Natural killer cell (primary cell): ENCODE results near the gene FOXP1. TPM values are rescaled to one million over a fixed set of nuclear protein-coding genes. Genes with fewer than 3 reads are reported as not detected.
A peak's percentile ranks its signal among the peaks of the same experiment; 100 is the strongest.

Source experiments
- ATAC-seq, 3 donors: fragments of 150-1000 bp in 2 of 3; fragments of 200-7000 bp in 1 of 3; cut with Tn5 transposase; 1 replicate in 1 of 3; 2 replicates in 2 of 3; pipeline ENCODE4 v1.10.0; 2021; ENCODE audit warnings: mild to moderate bottlenecking in 2 of 3, moderate library complexity in 2 of 3
- DNase-seq, 2 donors: peaks; one replicate each; pipeline versions ENCODE4 v3.0.0 to v3.0.0-alpha.2; 2013 to 2021; ENCODE audit warnings: mixed read lengths in 1 of 2
- H3K27ac ChIP-seq: one replicate; pipeline ENCODE4 v1.5.1; 2013; ENCODE audit warnings: mild to moderate bottlenecking, low read length
- H3K27me3 ChIP-seq: one replicate; pipeline ENCODE4 v1.6.1; 2013; ENCODE audit warnings: low read length; ENCODE audit not compliant: control insufficient read depth, insufficient read depth
- H3K36me3 ChIP-seq: one replicate; pipeline ENCODE4 v1.6.1; 2013; ENCODE audit warnings: low read length; ENCODE audit not compliant: control insufficient read depth, insufficient read depth
- H3K4me1 ChIP-seq: one replicate; pipeline ENCODE4 v1.6.1; 2013; ENCODE audit warnings: low read length; ENCODE audit not compliant: control insufficient read depth, insufficient read depth
- H3K4me3 ChIP-seq: one replicate; pipeline ENCODE4 v1.5.1; 2013; ENCODE audit warnings: low read length
- H3K9me3 ChIP-seq: one replicate; pipeline ENCODE4 v1.6.1; 2013; ENCODE audit warnings: low read length; ENCODE audit not compliant: control insufficient read depth, insufficient read depth
- H3K27ac Mint-ChIP-seq, 2 donors: one replicate each; pipeline ENCODE4 v1.8.0; 2022; ENCODE audit warnings: mild to moderate bottlenecking in 2 of 2, mixed read lengths in 2 of 2, moderate library complexity in 1 of 2
- H3K27me3 Mint-ChIP-seq, 2 donors: one replicate each; pipeline ENCODE4 v1.8.0; 2022; ENCODE audit warnings: low read depth in 2 of 2, mixed read lengths in 2 of 2
- H3K36me3 Mint-ChIP-seq: one replicate; pipeline ENCODE4 v1.8.0; 2022; ENCODE audit warnings: mixed read lengths
- H3K4me1 Mint-ChIP-seq, 2 donors: one replicate each; pipeline ENCODE4 v1.8.0; 2022; ENCODE audit warnings: mixed read lengths in 2 of 2
- H3K4me3 Mint-ChIP-seq: one replicate; pipeline ENCODE4 v1.8.0; 2022; ENCODE audit warnings: mild to moderate bottlenecking, moderate library complexity, mixed read lengths
- H3K9me3 Mint-ChIP-seq, 2 donors: one replicate each; pipeline ENCODE4 v1.8.0; 2022; ENCODE audit warnings: mixed read lengths in 2 of 2
- CTCF ChIP-seq: fragments of 200-600 bp; IDR thresholded peaks from one replicate; pipeline ENCODE4 v1.8.0; 2022; ENCODE audit warnings: antibody characterized with exemption
- WGBS: methylation state at CpG from one replicate; pipeline ENCODE4 v1.1.7; 2013; ENCODE audit warnings: missing lambda C conversion rate; ENCODE audit not compliant: insufficient coverage; 5-methylcytosine and 5-hydroxymethylcytosine counted together
- intact Hi-C: fragments of 100-400 bp; cut with micrococcal nuclease; formaldehyde crosslinking; loops from one replicate; pipeline ENCODE4 v1.14.2; 2022
- total RNA-seq, 4 donors: library from RNA; stranded (reverse); fragments of 120-200 nt in 1 of 4; gene quantifications; one replicate each; pipeline versions ENCODE4 v1.2.3 to v1.2.4, GENCODE V29; 2013 to 2022

Gene FOXP1
- total RNA-seq, 3 donors from 2014 or later (not counting 1 experiment from before 2014, with no cell fraction given) = 166 to 185 (median 166) TPM

- intact Hi-C loops = no loop called here
- no peak for TF ChIP-seq CTCF
These were observed 149.9 kb downstream of the FOXP1 start for GRCh38 chr3:71433631-71434030.

GRCh38 chr3:71432044-71432975 lies 151.2 kb downstream of the FOXP1 start:
- intact Hi-C loops = no loop called here
- H3K27ac Mint-ChIP-seq = peak overlapping the region; percentile 66 to 93
- H3K36me3 ChIP-seq = no peaks in the 10 kb centered on the region
- H3K9me3 Mint-ChIP-seq = no peaks in the 10 kb centered on the region
- peaks cover 16% of the 10 kb centered on the region for H3K4me1 ChIP-seq
- TF ChIP-seq CTCF = no peak
- peaks cover 46 to 53% of the 10 kb centered on the region in 2 donors for H3K4me1 Mint-ChIP-seq
- no peaks in the 10 kb centered on the region for H3K9me3 ChIP-seq
- peak; percentile 49 to 82 (median 63) for ATAC-seq
- peak overlapping the region; percentile 53 for H3K27ac ChIP-seq
- 76% methylated on average over 16 of the region's 17 CpGs for WGBS
- peak in 1 of 2 donors; percentile 68 for DNase-seq
- no peaks in the 10 kb centered on the region for H3K27me3 ChIP-seq
- no peak overlapping the region for H3K4me3 ChIP-seq
- no peaks in the 10 kb centered on the region for H3K27me3 Mint-ChIP-seq
- H3K4me3 Mint-ChIP-seq = peak overlapping the region; percentile 40
- no peaks in the 10 kb centered on the region for H3K36me3 Mint-ChIP-seq

More at GRCh38 chr3:71433631-71434030, 149.9 kb downstream of the FOXP1 start:
- no peaks in the 10 kb centered on the region for H3K36me3 Mint-ChIP-seq
- Histone ChIP-seq H3K36me3 (no peaks in the 10 kb centered on the region), H3K27ac (no peak overlapping the region), H3K9me3 (no peaks in the 10 kb centered on the region), H3K4me1 (peaks cover 27% of the 10 kb centered on the region), H3K4me3 (no peak overlapping the region), H3K27me3 (no peaks in the 10 kb centered on the region)
- ATAC-seq (no peak), DNase-seq (no peak)
- H3K27me3 Mint-ChIP-seq = no peaks in the 10 kb centered on the region
- WGBS = 81% methylated on average over 9 of the region's 9 CpGs
- no peak overlapping the region for H3K4me3 Mint-ChIP-seq
- no peaks in the 10 kb centered on the region for H3K9me3 Mint-ChIP-seq
- peak overlapping the region; percentile 24 to 93 for H3K27ac Mint-ChIP-seq
- peaks cover 48 to 61% of the 10 kb centered on the region in 2 donors for H3K4me1 Mint-ChIP-seq

DNA sequence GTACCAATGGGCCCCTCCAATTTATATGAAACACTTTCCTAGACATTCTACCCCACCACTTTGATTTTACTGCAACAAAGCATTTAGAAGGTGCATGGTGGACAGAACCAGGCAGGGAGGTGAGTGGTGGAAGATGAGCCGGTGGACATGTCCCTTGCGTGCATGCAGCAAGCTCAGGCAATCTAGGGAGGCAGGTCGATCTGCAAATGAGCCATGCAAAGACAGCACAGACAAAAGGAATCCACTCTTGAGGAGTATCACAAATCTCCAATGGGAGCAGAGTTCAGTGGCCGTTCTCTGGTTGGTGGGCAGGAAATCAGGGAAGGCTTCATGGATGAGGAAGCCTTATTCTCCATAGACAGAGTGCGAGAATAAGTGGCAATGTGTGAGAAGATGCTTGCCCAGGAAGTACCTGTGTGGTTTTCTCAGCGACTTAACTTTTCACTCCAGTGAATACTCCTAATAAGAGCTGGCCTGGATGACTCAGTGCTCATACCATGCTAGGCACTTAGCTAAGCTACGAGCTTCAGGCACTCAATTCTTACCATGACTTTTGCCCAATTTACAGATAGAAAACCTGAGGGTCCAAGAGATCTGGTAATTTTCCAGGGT lies 152.5 kb downstream of the FOXP1 start:
- Mint-ChIP-seq H3K9me3 (no peaks in the 10 kb centered on the region), H3K4me3 (no peak overlapping the region), H3K4me1 (peaks cover 47 to 58% of the 10 kb centered on the region in 2 donors), H3K27me3 (no peaks in the 10 kb centered on the region), H3K36me3 (no peaks in the 10 kb centered on the region), H3K27ac (peak overlapping the region; percentile 46 to 66)
- Histone ChIP-seq H3K9me3 (no peaks in the 10 kb centered on the region), H3K27ac (no peak overlapping the region), H3K36me3 (no peaks in the 10 kb centered on the region), H3K4me1 (peaks cover 12% of the 10 kb centered on the region), H3K27me3 (no peaks in the 10 kb centered on the region), H3K4me3 (no peak overlapping the region)
- no peak for TF ChIP-seq CTCF
- ATAC-seq = no peak
- 80% methylated on average over 7 of the region's 7 CpGs for WGBS
- intact Hi-C loops = no loop called here
- DNase-seq = peak in 1 of 2 donors; percentile 40
